ENCODE measurements around the gene CEP295NL. TPM values are rescaled to one million over a fixed set of nuclear protein-coding genes. Genes with fewer than 3 reads are reported as not detected.

The CEP295NL gene
- total RNA-seq, 1 experiment from 2014 or later: 1.9 TPM

DNA sequence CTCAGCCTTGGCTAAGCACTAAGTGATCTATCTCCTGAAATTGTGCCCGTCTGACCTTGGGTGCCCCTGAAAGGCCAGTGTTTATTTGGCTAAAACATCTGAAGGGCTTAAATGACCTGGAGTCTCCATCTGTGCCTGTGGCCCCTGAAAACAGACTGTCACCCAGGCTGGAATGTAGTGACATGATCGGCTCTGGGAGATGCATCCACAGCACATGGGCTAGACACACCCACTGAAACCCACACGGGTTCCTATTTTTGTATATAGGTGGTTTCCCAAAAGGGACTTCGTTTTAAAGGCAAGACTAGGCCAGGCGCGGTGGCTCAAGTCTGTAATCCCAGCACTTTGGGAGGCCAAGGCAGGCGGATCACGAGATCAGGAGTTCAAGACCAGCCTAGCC, 13.5 kb downstream of the CEP295NL start:
- H3K27ac ChIP-seq (ENCODE audit: low read depth, low read length): no peak overlapping the region
- no peaks in the 10 kb centered on the region for H3K36me3 ChIP-seq (ENCODE audit: control insufficient read depth in 1 of 2, insufficient read depth in 2 of 2, low read length in 2 of 2)
- DNase-seq (ENCODE audit: low read depth, low spot score) (no peak), ATAC-seq (no peak)
- H2AFZ ChIP-seq (ENCODE audit: low read depth, low read length, poor library complexity, severe bottlenecking): no peak overlapping the region
- H3K27me3 ChIP-seq (ENCODE audit: insufficient read depth, low read length): no peaks in the 10 kb centered on the region
- RAD21 ChIA-PET (ENCODE audit: low non-redundant PET in 1 of 2, low total read pairs in 2 of 2, uncharacterized antibody in 2 of 2, unreplicated experiment in 2 of 2): no interaction called here
- CTCF ChIA-PET: no interaction called here
- peaks cover 23 to 35% of the 10 kb centered on the region in 2 experiments for H3K4me1 ChIP-seq (ENCODE audit: control insufficient read depth in 1 of 2, insufficient read depth in 2 of 2, low read length in 2 of 2)
- peaks cover 6% of the 10 kb centered on the region; the same call in 1 of the 2 replicates for H3K79me2 ChIP-seq (ENCODE audit: insufficient read depth, low read length)
- no peak overlapping the region for H3K4me2 ChIP-seq (ENCODE audit: low read length)
- no peaks in the 10 kb centered on the region for H3K9me2 ChIP-seq (ENCODE audit: insufficient read depth)
- POLR2A ChIA-PET: no interaction called here
- no peaks in the 10 kb centered on the region for H4K20me1 ChIP-seq (ENCODE audit: insufficient read depth)
- intact Hi-C loops (cut with micrococcal nuclease): no loop called here
- TF ChIP-seq CTCF (IDR thresholded peaks at IDR 0.05 in 2 of 3, conservative IDR thresholded peaks at IDR 0.05 in 1 of 3; ENCODE audit: borderline replicate concordance in 1 of 3, insufficient read depth in 1 of 3, low read depth in 2 of 3, low read length in 2 of 3) (no peak), POLR2AphosphoS5 (IDR thresholded peaks at IDR 0.05; ENCODE audit: low read depth, low read length) (no peak), ELF1 (IDR thresholded peaks at IDR 0.05; ENCODE audit: borderline replicate concordance, low read depth) (no peak), ATF3 (IDR thresholded peaks at IDR 0.05) (no peak), CEBPB (IDR thresholded peaks at IDR 0.05; ENCODE audit: low read depth) (no peak), REST (IDR thresholded peaks at IDR 0.05; ENCODE audit: low read depth) (no peak), EGR1 (IDR thresholded peaks at IDR 0.05; ENCODE audit: low read depth) (no peak), ZNF274 (IDR thresholded peaks at IDR 0.05; ENCODE audit: low read depth, low read length) (no peak), ZBTB33 (IDR thresholded peaks at IDR 0.05; ENCODE audit: extremely low read depth, insufficient replicate concordance, low read length) (no peak), POLR2A (IDR thresholded peaks at IDR 0.05; ENCODE audit: borderline replicate concordance, extremely low read depth, insufficient read depth, insufficient read length) (no peak), EZH2 (IDR thresholded peaks at IDR 0.05) (no peak), SRF (IDR thresholded peaks at IDR 0.05; ENCODE audit: low read depth) (no peak), MAX (IDR thresholded peaks at IDR 0.05) (no peak), ZFX (IDR thresholded peaks at IDR 0.05) (no peak), RAD21 (IDR thresholded peaks at IDR 0.05; ENCODE audit: low read depth) (no peak), EZH2phosphoT487 (IDR thresholded peaks at IDR 0.05; ENCODE audit: borderline replicate concordance) (no peak)
- H3K9me3 ChIP-seq (ENCODE audit: control insufficient read depth in 1 of 2, insufficient read depth in 1 of 2, low read depth in 1 of 2, low read length in 2 of 2): no peaks in the 10 kb centered on the region
- BruUV-seq (replicated peaks): no TSS peak
- no peak overlapping the region for H3K4me3 ChIP-seq (replicated peaks in 1 of 2; ENCODE audit: low read depth in 1 of 2, low read length in 2 of 2)
- no peak overlapping the region for H3K9ac ChIP-seq (ENCODE audit: low read length)

Measured in HCT116 (cell line).